ENCODE data around the gene CWC15. TPM values are rescaled to one million over a fixed set of nuclear protein-coding genes. Genes with fewer than 3 reads are reported as not detected.

CWC15 gene
- total and polyA plus RNA-seq, 9 of the 15 experiments (the other 6 are each of a cell fraction or from before 2014, with no cell fraction given) = 47.3 to 168 (median 89.2) TPM

GRCh38 chr11:94997437-94997836 is 24.1 kb upstream of the CWC15 start (continued):
- TF ChIP-seq ATF4 (CRISPR knock-in tag; IDR thresholded peaks at IDR 0.05) (no peak), ZFP30 (CRISPR knock-in tag; IDR thresholded peaks at IDR 0.05; ENCODE audit: borderline replicate concordance) (no peak), SRSF9 (IDR thresholded peaks at IDR 0.05; ENCODE audit: borderline replicate concordance, low read depth, low read length) (no peak), MAFF (IDR thresholded peaks at IDR 0.05; ENCODE audit: low read length) (no peak), COPS2 (conservative IDR thresholded peaks at IDR 0.05) (no peak), ZKSCAN3 (CRISPR knock-in tag; IDR thresholded peaks at IDR 0.05) (no peak), SOX6 (IDR thresholded peaks at IDR 0.05) (0 out of 2 replicates have a peak, but pooled peaks have one; percentile 35), NFXL1 (CRISPR knock-in tag; IDR thresholded peaks at IDR 0.05) (no peak), SMARCA4 (IDR thresholded peaks at IDR 0.05) (no peak), SREBF2 (CRISPR knock-in tag; IDR thresholded peaks at IDR 0.05) (no peak), RBM34 (IDR thresholded peaks at IDR 0.05; ENCODE audit: borderline replicate concordance, insufficient read depth, low read length) (no peak), TOE1 (IDR thresholded peaks at IDR 0.05; ENCODE audit: borderline replicate concordance) (no peak), TOE1 (CRISPR knock-in tag; IDR thresholded peaks at IDR 0.05; ENCODE audit: borderline replicate concordance, low read depth) (no peak), KLF1 (tag; IDR thresholded peaks at IDR 0.05) (no peak), TEAD4 (IDR thresholded peaks at IDR 0.05; ENCODE audit: low read length) (peak; percentile 52; the same call in 1 of the 2 replicates), TEAD4 (CRISPR knock-in tag; IDR thresholded peaks at IDR 0.05; ENCODE audit: borderline replicate concordance) (no peak)
- TF ChIP-seq, protein P1, sequence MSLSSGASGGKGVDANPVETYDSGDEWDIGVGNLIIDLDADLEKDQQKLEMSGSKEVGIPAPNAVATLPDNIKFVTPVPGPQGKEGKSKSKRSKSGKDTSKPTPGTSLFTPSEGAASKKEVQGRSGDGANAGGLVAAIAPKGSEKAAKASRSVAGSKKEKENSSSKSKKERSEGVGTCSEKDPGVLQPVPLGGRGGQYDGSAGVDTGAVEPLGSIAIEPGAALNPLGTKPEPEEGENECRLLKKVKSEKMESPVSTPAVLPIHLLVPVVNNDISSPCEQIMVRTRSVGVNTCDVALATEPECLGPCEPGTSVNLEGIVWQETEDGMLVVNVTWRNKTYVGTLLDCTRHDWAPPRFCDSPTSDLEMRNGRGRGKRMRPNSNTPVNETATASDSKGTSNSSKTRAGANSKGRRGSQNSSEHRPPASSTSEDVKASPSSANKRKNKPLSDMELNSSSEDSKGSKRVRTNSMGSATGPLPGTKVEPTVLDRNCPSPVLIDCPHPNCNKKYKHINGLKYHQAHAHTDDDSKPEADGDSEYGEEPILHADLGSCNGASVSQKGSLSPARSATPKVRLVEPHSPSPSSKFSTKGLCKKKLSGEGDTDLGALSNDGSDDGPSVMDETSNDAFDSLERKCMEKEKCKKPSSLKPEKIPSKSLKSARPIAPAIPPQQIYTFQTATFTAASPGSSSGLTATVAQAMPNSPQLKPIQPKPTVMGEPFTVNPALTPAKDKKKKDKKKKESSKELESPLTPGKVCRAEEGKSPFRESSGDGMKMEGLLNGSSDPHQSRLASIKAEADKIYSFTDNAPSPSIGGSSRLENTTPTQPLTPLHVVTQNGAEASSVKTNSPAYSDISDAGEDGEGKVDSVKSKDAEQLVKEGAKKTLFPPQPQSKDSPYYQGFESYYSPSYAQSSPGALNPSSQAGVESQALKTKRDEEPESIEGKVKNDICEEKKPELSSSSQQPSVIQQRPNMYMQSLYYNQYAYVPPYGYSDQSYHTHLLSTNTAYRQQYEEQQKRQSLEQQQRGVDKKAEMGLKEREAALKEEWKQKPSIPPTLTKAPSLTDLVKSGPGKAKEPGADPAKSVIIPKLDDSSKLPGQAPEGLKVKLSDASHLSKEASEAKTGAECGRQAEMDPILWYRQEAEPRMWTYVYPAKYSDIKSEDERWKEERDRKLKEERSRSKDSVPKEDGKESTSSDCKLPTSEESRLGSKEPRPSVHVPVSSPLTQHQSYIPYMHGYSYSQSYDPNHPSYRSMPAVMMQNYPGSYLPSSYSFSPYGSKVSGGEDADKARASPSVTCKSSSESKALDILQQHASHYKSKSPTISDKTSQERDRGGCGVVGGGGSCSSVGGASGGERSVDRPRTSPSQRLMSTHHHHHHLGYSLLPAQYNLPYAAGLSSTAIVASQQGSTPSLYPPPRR (CRISPR knock-in tag; IDR thresholded peaks at IDR 0.05; ENCODE audit: borderline replicate concordance) = no peak
- TF ChIP-seq, protein P2, sequence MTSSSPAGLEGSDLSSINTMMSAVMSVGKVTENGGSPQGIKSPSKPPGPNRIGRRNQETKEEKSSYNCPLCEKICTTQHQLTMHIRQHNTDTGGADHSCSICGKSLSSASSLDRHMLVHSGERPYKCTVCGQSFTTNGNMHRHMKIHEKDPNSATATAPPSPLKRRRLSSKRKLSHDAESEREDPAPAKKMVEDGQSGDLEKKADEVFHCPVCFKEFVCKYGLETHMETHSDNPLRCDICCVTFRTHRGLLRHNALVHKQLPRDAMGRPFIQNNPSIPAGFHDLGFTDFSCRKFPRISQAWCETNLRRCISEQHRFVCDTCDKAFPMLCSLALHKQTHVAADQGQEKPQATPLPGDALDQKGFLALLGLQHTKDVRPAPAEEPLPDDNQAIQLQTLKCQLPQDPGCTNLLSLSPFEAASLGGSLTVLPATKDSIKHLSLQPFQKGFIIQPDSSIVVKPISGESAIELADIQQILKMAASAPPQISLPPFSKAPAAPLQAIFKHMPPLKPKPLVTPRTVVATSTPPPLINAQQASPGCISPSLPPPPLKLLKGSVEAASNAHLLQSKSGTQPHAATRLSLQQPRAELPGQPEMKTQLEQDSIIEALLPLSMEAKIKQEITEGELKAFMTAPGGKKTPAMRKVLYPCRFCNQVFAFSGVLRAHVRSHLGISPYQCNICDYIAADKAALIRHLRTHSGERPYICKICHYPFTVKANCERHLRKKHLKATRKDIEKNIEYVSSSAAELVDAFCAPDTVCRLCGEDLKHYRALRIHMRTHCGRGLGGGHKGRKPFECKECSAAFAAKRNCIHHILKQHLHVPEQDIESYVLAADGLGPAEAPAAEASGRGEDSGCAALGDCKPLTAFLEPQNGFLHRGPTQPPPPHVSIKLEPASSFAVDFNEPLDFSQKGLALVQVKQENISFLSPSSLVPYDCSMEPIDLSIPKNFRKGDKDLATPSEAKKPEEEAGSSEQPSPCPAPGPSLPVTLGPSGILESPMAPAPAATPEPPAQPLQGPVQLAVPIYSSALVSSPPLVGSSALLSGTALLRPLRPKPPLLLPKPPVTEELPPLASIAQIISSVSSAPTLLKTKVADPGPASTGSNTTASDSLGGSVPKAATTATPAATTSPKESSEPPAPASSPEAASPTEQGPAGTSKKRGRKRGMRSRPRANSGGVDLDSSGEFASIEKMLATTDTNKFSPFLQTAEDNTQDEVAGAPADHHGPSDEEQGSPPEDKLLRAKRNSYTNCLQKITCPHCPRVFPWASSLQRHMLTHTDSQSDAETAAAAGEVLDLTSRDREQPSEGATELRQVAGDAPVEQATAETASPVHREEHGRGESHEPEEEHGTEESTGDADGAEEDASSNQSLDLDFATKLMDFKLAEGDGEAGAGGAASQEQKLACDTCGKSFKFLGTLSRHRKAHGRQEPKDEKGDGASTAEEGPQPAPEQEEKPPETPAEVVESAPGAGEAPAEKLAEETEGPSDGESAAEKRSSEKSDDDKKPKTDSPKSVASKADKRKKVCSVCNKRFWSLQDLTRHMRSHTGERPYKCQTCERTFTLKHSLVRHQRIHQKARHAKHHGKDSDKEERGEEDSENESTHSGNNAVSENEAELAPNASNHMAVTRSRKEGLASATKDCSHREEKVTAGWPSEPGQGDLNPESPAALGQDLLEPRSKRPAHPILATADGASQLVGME (CRISPR knock-in tag; IDR thresholded peaks at IDR 0.05) = no peak
